ENCODE data around the gene PSME3IP1. TPM values are rescaled to one million over a fixed set of nuclear protein-coding genes. Genes with fewer than 3 reads are reported as not detected.

Gene PSME3IP1
- polyA plus RNA-seq, 3 donors: 75.4 to 133 (median 78.6) TPM

GRCh38 chr16:57137043-57137442 lies 48.8 kb downstream of the PSME3IP1 start:
- TF ChIP-seq CTCF (IDR thresholded peaks at IDR 0.05): no peak
- Histone ChIP-seq H3K79me2 (ENCODE audit: insufficient read depth, low read length) (no peaks in the 10 kb centered on the region), H3K4me3 (replicated peaks in 1 of 3; ENCODE audit: low read depth in 2 of 3, low read length in 3 of 3) (no peak overlapping the region), H3K36me3 (replicated peaks in 1 of 2; ENCODE audit: control insufficient read depth in 1 of 2, insufficient read depth in 2 of 2, low read length in 2 of 2) (peaks cover 17 to 61% of the 10 kb centered on the region in 2 donors), H3K4me2 (replicated peaks; ENCODE audit: extremely low read depth, low read length, poor library complexity, severe bottlenecking) (no peak overlapping the region), H3K27me3 (ENCODE audit: control insufficient read depth in 2 of 2, insufficient read depth in 2 of 2, low read length in 2 of 2) (no peaks in the 10 kb centered on the region), H2AFZ (ENCODE audit: insufficient read depth, low read depth, low read length, poor library complexity, severe bottlenecking) (no peak overlapping the region), H3K9ac (ENCODE audit: insufficient read depth, low read length, poor library complexity, severe bottlenecking) (no peak overlapping the region), H3K27ac (ENCODE audit: low read depth in 1 of 2, low read length in 2 of 2) (no peak overlapping the region), H3K9me3 (replicated peaks in 1 of 2; ENCODE audit: control insufficient read depth in 1 of 2, insufficient read depth in 1 of 2, low read length in 2 of 2) (no peaks in the 10 kb centered on the region), H4K20me1 (ENCODE audit: insufficient read depth, low read length) (peaks cover 4% of the 10 kb centered on the region), H3K4me1 (ENCODE audit: control insufficient read depth in 1 of 2, insufficient read depth in 2 of 2, low read length in 2 of 2) (peaks cover 15 to 17% of the 10 kb centered on the region in 2 donors)
- Mint-ChIP-seq H3K4me3 (no peak overlapping the region), H3K4me1 (peaks cover 22% of the 10 kb centered on the region), H3K27me3 (ENCODE audit: low read depth in 3 of 3) (peaks cover 0 to 2% (median 2%) of the 10 kb centered on the region in 3 donors), H3K27ac (peak overlapping the region in 2 of 7 donors; percentile 8 to 57), H3K36me3 (peaks cover 28 to 53% of the 10 kb centered on the region in 2 donors), H3K9me3 (no peaks in the 10 kb centered on the region)
- intact Hi-C loops (cut with micrococcal nuclease): no loop called here
- WGBS (ENCODE audit: insufficient coverage): 71% methylated on average over 10 of the region's 14 CpGs
- DNase-seq: no peak

- H3K4me3 Mint-ChIP-seq: no peak overlapping the region
- peak overlapping the region in 1 of 7 donors; percentile 26 for H3K27ac Mint-ChIP-seq
- no peak overlapping the region for H3K27ac ChIP-seq (ENCODE audit: low read depth in 1 of 2, low read length in 2 of 2)
- H3K4me3 ChIP-seq (replicated peaks in 1 of 3; ENCODE audit: low read depth in 2 of 3, low read length in 3 of 3): no peak overlapping the region
- DNase-seq: no peak
- no peak overlapping the region for H2AFZ ChIP-seq (ENCODE audit: insufficient read depth, low read depth, low read length, poor library complexity, severe bottlenecking)
- peaks cover 24 to 76% of the 10 kb centered on the region in 2 donors for H3K36me3 ChIP-seq (replicated peaks in 1 of 2; ENCODE audit: control insufficient read depth in 1 of 2, insufficient read depth in 2 of 2, low read length in 2 of 2)
- H3K4me1 ChIP-seq (ENCODE audit: control insufficient read depth in 1 of 2, insufficient read depth in 2 of 2, low read length in 2 of 2): peaks cover 8% of the 10 kb centered on the region in 2 donors
- H3K27me3 Mint-ChIP-seq (ENCODE audit: low read depth in 3 of 3): peaks cover 0 to 2% (median 2%) of the 10 kb centered on the region in 3 donors
- no peaks in the 10 kb centered on the region for H4K20me1 ChIP-seq (ENCODE audit: insufficient read depth, low read length)
- peaks cover 37 to 60% of the 10 kb centered on the region in 2 donors for H3K36me3 Mint-ChIP-seq
- no peak for TF ChIP-seq CTCF (IDR thresholded peaks at IDR 0.05)
- H3K4me2 ChIP-seq (replicated peaks; ENCODE audit: extremely low read depth, low read length, poor library complexity, severe bottlenecking): no peak overlapping the region
- peaks cover 11% of the 10 kb centered on the region for H3K4me1 Mint-ChIP-seq
- no peaks in the 10 kb centered on the region for H3K9me3 Mint-ChIP-seq
- H3K27me3 ChIP-seq (ENCODE audit: control insufficient read depth in 2 of 2, insufficient read depth in 2 of 2, low read length in 2 of 2): no peaks in the 10 kb centered on the region
- no peak overlapping the region for H3K9ac ChIP-seq (ENCODE audit: insufficient read depth, low read length, poor library complexity, severe bottlenecking)
- H3K9me3 ChIP-seq (replicated peaks in 1 of 2; ENCODE audit: control insufficient read depth in 1 of 2, insufficient read depth in 1 of 2, low read length in 2 of 2): no peaks in the 10 kb centered on the region
- no peaks in the 10 kb centered on the region for H3K79me2 ChIP-seq (ENCODE audit: insufficient read depth, low read length)
- WGBS (ENCODE audit: insufficient coverage): no CpG with 5 or more reads among the region's 2 CpGs
- intact Hi-C loops (cut with micrococcal nuclease): no loop called here
Measured at GRCh38 chr16:57134982-57135381, 50.9 kb downstream of the PSME3IP1 start.

Data from CD14-positive monocyte (primary cell).